Mesothelial cell of epicardium (in vitro differentiated cells): Measurements from ENCODE around the gene ADGRD1. TPM values are rescaled to one million over a fixed set of nuclear protein-coding genes. Genes with fewer than 3 reads are reported as not detected.

Experiments used
- DNase-seq, 2 experiments: peaks; one replicate each; pipeline ENCODE4 v3.0.0; 2021; ENCODE audit warnings: low spot score in 2 of 2; ENCODE audit not compliant: unreplicated experiment in 2 of 2
- H3K27ac Mint-ChIP-seq: 2 replicates; pipeline ENCODE4 v1.8.0; 2021; ENCODE audit warnings: mixed read lengths
- H3K27me3 Mint-ChIP-seq: 2 replicates; pipeline ENCODE4 v1.8.0; 2021; ENCODE audit warnings: low read depth, mixed read lengths
- H3K36me3 Mint-ChIP-seq: 2 replicates; pipeline ENCODE4 v1.8.0; 2021; ENCODE audit warnings: mixed read lengths
- H3K4me1 Mint-ChIP-seq: 2 replicates; pipeline ENCODE4 v1.8.0; 2021; ENCODE audit warnings: mixed read lengths
- H3K4me3 Mint-ChIP-seq: 2 replicates; pipeline ENCODE4 v1.8.0; 2021; ENCODE audit warnings: mild to moderate bottlenecking, moderate library complexity, mixed read lengths
- H3K9me3 Mint-ChIP-seq: 2 replicates; pipeline ENCODE4 v1.8.0; 2021; ENCODE audit warnings: mixed read lengths
- total RNA-seq: library from RNA; stranded (reverse); gene quantifications from 3 replicates; pipeline ENCODE4 v1.2.1, GENCODE V29; 2021
- TF ChIP-seq, protein P1 (sequence below): fragments of 200-600 bp; sonication (generic); IDR thresholded peaks from one replicate; pipeline ENCODE4 v1.5.0; 2021; ENCODE audit warnings: antibody characterized with exemption; ENCODE audit not compliant: unreplicated experiment

The ADGRD1 gene
- total RNA-seq, 1 donor from 2014 or later = 7.2 TPM

DNA sequence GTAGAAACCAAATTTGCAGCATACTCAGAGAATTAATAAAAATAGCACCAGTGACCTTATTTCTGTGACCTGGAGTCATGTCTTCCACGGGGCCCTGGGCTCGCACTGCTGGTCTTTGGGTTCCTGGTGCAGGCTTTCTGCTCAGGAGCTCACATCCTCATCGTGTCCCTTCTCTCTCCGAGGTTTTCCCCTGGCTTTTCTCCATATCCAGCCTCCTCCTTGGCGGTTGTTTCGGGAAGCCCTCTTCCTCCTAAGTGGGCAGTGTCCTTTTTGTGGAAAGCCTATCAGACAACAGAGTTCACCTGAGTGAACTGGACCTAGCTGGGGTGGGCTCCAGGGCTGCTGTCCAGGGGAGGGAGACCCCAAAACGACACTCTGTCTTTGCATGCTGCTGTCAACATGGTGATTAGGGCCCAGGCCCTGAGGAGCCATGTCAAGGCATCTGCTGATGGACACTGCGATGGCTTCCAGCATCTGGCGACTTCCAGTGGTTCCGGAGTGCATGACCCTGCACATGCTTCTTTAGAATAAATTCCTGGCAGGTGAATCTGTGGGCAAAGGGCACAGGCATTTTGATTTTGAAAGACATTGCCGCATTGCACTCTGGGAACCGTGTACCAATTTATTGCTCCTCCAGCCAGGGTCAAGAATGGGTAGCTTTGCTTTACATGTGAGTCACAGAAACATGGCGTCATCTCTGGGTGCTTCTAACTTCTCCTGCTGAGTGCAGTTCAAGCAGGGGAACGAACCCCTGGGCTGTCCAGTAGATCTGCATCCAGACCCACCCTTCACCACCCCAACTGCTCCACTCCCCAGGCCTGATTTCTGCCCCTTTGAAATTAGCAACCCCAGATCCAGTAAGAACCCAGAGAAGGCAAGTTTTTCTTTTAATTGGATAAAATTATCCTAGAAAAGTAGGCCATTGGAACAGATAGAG, 136.8 kb downstream of the ADGRD1 start:
- no peaks in the 10 kb centered on the region for H3K9me3 Mint-ChIP-seq
- H3K36me3 Mint-ChIP-seq = no peaks in the 10 kb centered on the region
- DNase-seq = no peak
- H3K4me3 Mint-ChIP-seq = no peak overlapping the region
- TF ChIP-seq, protein P1, sequence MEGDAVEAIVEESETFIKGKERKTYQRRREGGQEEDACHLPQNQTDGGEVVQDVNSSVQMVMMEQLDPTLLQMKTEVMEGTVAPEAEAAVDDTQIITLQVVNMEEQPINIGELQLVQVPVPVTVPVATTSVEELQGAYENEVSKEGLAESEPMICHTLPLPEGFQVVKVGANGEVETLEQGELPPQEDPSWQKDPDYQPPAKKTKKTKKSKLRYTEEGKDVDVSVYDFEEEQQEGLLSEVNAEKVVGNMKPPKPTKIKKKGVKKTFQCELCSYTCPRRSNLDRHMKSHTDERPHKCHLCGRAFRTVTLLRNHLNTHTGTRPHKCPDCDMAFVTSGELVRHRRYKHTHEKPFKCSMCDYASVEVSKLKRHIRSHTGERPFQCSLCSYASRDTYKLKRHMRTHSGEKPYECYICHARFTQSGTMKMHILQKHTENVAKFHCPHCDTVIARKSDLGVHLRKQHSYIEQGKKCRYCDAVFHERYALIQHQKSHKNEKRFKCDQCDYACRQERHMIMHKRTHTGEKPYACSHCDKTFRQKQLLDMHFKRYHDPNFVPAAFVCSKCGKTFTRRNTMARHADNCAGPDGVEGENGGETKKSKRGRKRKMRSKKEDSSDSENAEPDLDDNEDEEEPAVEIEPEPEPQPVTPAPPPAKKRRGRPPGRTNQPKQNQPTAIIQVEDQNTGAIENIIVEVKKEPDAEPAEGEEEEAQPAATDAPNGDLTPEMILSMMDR = no peak
- H3K27ac Mint-ChIP-seq = no peak overlapping the region
- H3K27me3 Mint-ChIP-seq = peaks cover 3% of the 10 kb centered on the region
- H3K4me1 Mint-ChIP-seq = no peaks in the 10 kb centered on the region

DNA sequence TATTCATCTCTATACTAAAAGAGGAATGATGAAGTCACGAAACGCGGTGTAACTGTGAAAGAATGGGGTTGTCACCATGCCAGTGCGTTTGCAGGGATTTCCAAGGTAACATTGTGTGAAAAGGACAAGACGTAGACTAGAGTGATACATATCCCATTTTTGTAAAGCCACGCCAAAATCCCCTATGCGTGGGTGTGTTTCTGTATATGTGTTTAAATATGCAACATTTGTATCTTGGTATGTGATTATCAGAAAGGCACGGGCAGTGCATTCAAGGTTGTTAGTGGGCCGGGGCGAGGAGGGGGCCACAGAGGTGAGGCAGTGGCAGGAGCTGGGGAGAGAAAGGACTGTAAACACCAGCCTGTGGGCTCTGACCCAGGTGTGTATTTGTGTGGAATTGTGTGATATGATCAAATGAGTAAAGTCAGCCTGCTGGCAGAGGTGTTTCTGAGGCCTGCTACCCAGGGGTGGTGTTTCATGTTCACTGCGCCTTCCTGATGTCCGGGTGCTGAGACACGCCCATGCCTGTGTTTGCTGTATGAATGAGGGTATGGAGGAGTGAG, 137.8 kb downstream of the ADGRD1 start:
- TF ChIP-seq, protein P1 = no peak
- Mint-ChIP-seq H3K4me1 (no peaks in the 10 kb centered on the region), H3K27me3 (peaks cover 4% of the 10 kb centered on the region), H3K4me3 (no peak overlapping the region), H3K27ac (no peak overlapping the region), H3K9me3 (no peaks in the 10 kb centered on the region), H3K36me3 (no peaks in the 10 kb centered on the region)
- DNase-seq = no peak

DNA sequence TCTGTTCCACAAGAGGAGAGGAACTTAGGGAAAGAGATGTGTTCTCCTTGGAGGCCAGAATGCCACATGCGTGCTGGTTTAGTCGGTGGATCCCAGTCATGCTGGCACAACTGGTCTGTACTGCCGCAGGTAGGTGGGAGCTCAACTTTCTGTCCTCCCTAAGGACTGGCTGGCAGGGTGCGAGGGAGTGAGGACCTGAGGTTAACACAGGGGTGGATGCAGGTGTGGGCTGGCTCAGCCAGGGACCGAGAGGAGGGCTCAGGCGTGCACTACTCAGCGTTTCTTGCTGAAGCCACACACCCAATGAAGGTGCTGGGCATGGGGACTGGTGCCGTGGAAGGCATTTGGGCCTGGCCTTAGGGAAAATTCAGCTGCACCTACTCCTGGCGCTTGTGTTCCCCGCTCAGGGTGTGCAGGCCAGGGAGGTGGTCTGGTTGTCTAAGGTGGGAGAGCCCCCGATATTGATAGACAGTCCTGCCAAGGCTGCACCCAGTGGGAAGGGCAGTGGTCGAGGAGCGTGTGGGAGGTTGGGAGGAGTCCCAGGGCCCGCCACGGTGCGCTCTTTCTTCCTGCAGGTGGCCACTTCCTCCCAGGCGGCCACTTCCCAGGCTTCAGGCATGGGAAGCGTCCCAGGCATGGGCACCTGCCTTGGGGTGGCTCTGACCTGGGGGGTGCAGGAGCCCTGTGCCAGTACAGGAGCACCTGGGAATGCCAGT, 138.4 kb downstream of the ADGRD1 start:
- Mint-ChIP-seq H3K27me3 (peaks cover 4% of the 10 kb centered on the region), H3K4me1 (no peaks in the 10 kb centered on the region), H3K9me3 (no peaks in the 10 kb centered on the region), H3K27ac (no peak overlapping the region), H3K36me3 (no peaks in the 10 kb centered on the region), H3K4me3 (no peak overlapping the region)
- TF ChIP-seq, protein P1 = no peak
- peak in 1 of 2 experiments; percentile 13 for DNase-seq

DNA sequence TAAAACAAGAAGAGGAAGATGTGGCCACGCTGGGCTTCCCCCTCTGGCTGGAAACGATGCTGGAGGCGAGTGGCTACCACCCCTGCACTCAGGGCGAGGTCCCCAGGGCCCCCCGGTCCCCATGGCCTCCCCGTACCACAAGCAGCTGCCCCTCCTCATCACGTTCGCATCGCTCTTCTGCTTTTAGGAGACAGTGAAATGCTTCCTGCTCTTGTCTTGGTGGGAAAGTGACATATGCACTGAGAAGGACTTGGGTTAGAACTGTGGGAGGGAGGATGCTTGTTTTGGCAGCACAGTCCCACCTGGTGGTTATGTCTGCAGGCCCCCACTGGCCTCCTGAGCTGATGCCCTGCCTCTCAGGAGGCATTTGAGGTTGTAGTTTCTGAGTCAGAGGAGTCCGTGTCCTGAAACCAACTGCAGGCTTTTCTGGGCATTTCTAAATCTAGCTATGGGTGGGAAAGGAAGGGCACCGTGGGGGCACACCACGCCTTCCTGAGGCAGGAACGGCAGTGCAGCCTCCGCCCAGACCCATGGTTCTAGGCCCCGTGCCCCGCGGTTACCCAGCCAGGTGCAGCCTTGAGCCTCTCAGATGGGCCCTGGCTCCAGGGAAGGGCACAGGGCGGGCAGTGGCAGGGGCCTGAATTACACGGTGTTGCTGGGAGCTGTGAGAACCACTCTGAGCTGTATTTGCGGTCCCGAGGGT, 139.3 kb downstream of the ADGRD1 start:
- Mint-ChIP-seq H3K36me3 (no peaks in the 10 kb centered on the region), H3K4me1 (no peaks in the 10 kb centered on the region), H3K27me3 (peaks cover 4% of the 10 kb centered on the region), H3K27ac (no peak overlapping the region), H3K4me3 (no peak overlapping the region), H3K9me3 (no peaks in the 10 kb centered on the region)
- no peak for DNase-seq
- TF ChIP-seq, protein P1 = no peak

DNA sequence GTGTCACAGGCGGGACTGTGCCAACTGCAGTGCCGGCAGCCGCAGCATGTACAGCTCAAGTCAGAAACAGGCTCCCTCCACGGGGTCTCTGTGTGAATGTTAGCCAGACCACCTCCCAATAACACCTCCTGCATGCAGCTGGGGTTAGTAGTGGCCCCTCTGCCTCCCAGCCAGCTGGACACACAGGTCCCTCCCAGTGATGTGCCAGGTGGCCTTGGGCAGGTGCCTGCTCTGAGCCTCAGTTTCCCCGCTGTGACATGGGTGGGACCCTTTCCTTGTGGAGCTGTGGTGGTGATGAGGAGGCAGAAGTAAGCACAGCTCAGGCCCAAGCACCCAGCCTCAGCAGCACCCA, 139.9 kb downstream of the ADGRD1 start:
- Mint-ChIP-seq H3K4me3 (no peak overlapping the region), H3K27ac (no peak overlapping the region), H3K9me3 (no peaks in the 10 kb centered on the region), H3K36me3 (no peaks in the 10 kb centered on the region), H3K27me3 (peaks cover 4% of the 10 kb centered on the region), H3K4me1 (no peaks in the 10 kb centered on the region)
- no peak for DNase-seq
- TF ChIP-seq, protein P1 = no peak
